Colonic mucosa (tissue), 4 donors: Measurements from ENCODE around the gene RUNX3. TPM values are rescaled to one million over a fixed set of nuclear protein-coding genes. Genes with fewer than 3 reads are reported as not detected.
"Not testable (repeated sequence)": the region's sequence is repeated elsewhere in the genome, so short reads cannot be mapped to it uniquely, and the experiment has no call there.

Experiments
- DNase-seq: peaks from one replicate; pipeline ENCODE4 v3.0.0-alpha.2; 2020
- H3K27ac ChIP-seq: fragments of 200-600 bp; one replicate; pipeline ENCODE4 v1.8.0; 2021
- H3K27me3 ChIP-seq: fragments of 200-600 bp; one replicate; pipeline ENCODE4 v1.8.0; 2021
- H3K36me3 ChIP-seq: fragments of 200-600 bp; one replicate; pipeline ENCODE4 v1.8.0; 2021
- H3K4me1 ChIP-seq: fragments of 200-600 bp; one replicate; pipeline ENCODE4 v1.8.0; 2021; ENCODE audit warnings: mild to moderate bottlenecking
- H3K4me3 ChIP-seq: fragments of 200-600 bp; one replicate; pipeline ENCODE4 v1.8.0; 2021
- H3K9ac ChIP-seq, 2 donors: one replicate each; pipeline ENCODE4 v1.7.0; 2013; ENCODE audit warnings: control low read depth in 2 of 2, low read depth in 2 of 2, low read length in 2 of 2
- H3K9me3 ChIP-seq: fragments of 200-600 bp; one replicate; pipeline ENCODE4 v1.8.0; 2021
- CTCF ChIP-seq: fragments of 200-600 bp; IDR thresholded peaks from one replicate; pipeline ENCODE4 v1.8.0; 2022; ENCODE audit warnings: antibody characterized with exemption, mild to moderate bottlenecking
- intact Hi-C: fragments of 100-400 bp; cut with DNase I; formaldehyde crosslinking; loops from one replicate; pipeline ENCODE4 v1.14.1; 2022
- total RNA-seq, 2 donors: library from RNA; stranded (reverse); fragmentation: NEBNext Ultra II Directional in 1 of 2; extraction: Animal tissue kit (Norgen Biotek cat#: 25700) in 1 of 2; gene quantifications; one replicate each; pipeline ENCODE4 v1.2.1, GENCODE V29; 2021
- donor health status: healthy.
- donor health status: DM: no; HTN: no; CAD: no.
- donor health status: DM: no; HTN: no; CAD: no.

Gene RUNX3
- total RNA-seq, 2 donors from 2014 or later: 1.6 to 3.2 TPM

GRCh38 chr1:24893431-24893830, 36.6 kb downstream of the RUNX3 start:
- intact Hi-C loops: no loop called here
- no peak overlapping the region for H3K4me3 ChIP-seq
- peak overlapping the region; percentile 42 for H3K27ac ChIP-seq
- H3K9me3 ChIP-seq: no peaks in the 10 kb centered on the region
- H3K36me3 ChIP-seq: no peaks in the 10 kb centered on the region
- TF ChIP-seq CTCF: no peak
- no peaks in the 10 kb centered on the region for H3K27me3 ChIP-seq
- peak; percentile 75 for DNase-seq
- peak overlapping the region in 1 of 2 donors; percentile 15 for H3K9ac ChIP-seq
- H3K4me1 ChIP-seq: no peaks in the 10 kb centered on the region

GRCh38 chr1:24892188-24893153, 37.6 kb downstream of the RUNX3 start:
- peak overlapping the region in 1 of 2 donors; percentile 15 for H3K9ac ChIP-seq
- peak overlapping the region; percentile 42 for H3K27ac ChIP-seq
- no peak overlapping the region for H3K4me3 ChIP-seq
- peak; percentile 13 for DNase-seq
- no peaks in the 10 kb centered on the region for H3K36me3 ChIP-seq
- H3K4me1 ChIP-seq: no peaks in the 10 kb centered on the region
- intact Hi-C loops: no loop called here
- H3K27me3 ChIP-seq: no peaks in the 10 kb centered on the region
- TF ChIP-seq CTCF: no peak
- H3K9me3 ChIP-seq: no peaks in the 10 kb centered on the region

GRCh38 chr1:24891367-24891766, 38.7 kb downstream of the RUNX3 start:
- H3K9me3 ChIP-seq, H3K4me1 ChIP-seq, intact Hi-C loops, H3K4me3 ChIP-seq, H3K9ac ChIP-seq, H3K27ac ChIP-seq, H3K36me3 ChIP-seq, DNase-seq, H3K27me3 ChIP-seq: not testable (repeated sequence)

- no peak overlapping the region for H3K4me3 ChIP-seq
- no peaks in the 10 kb centered on the region for H3K36me3 ChIP-seq
- no peaks in the 10 kb centered on the region for H3K27me3 ChIP-seq
- DNase-seq: peak; percentile 18
- no peak overlapping the region for H3K27ac ChIP-seq
- no peaks in the 10 kb centered on the region for H3K9me3 ChIP-seq
- H3K4me1 ChIP-seq: no peaks in the 10 kb centered on the region
- intact Hi-C loops: no loop called here
- TF ChIP-seq CTCF: no peak
- no peak overlapping the region for H3K9ac ChIP-seq
These were observed 39.2 kb downstream of the RUNX3 start for GRCh38 chr1:24890887-24891286.

GRCh38 chr1:24888971-24889676, 41.0 kb downstream of the RUNX3 start:
- TF ChIP-seq CTCF: no peak
- no peaks in the 10 kb centered on the region for H3K4me1 ChIP-seq
- no peak overlapping the region for H3K27ac ChIP-seq

More at GRCh38 chr1:24888971-24889676, 41.0 kb downstream of the RUNX3 start:
- Histone ChIP-seq H3K9ac (no peak overlapping the region), H3K36me3 (no peaks in the 10 kb centered on the region), H3K27me3 (no peaks in the 10 kb centered on the region), H3K4me3 (no peak overlapping the region), H3K9me3 (no peaks in the 10 kb centered on the region)
- intact Hi-C loops: no loop called here
- no peak for DNase-seq
